Measurements from ENCODE around the gene RAB6C. TPM values are rescaled to one million over a fixed set of nuclear protein-coding genes. Genes with fewer than 3 reads are reported as not detected.
"Not testable (repeated sequence)": the region's sequence is repeated elsewhere in the genome, so short reads cannot be mapped to it uniquely, and the experiment has no call there.

RAB6C gene
- total RNA-seq, 1 donor from 2014 or later = not detected

- not testable (repeated sequence) for DNase-seq (ENCODE audit: low read depth, low spot score)
Measured at GRCh38 chr2:129993151-129993550, 13.7 kb downstream of the RAB6C start.

GRCh38 chr2:129996657-129997237, 17.3 kb downstream of the RAB6C start:
- DNase-seq (ENCODE audit: low read depth, low spot score) = not testable (repeated sequence)

- DNase-seq (ENCODE audit: low read depth, low spot score) = not testable (repeated sequence)
Measured at GRCh38 chr2:129998771-129999170, 19.3 kb downstream of the RAB6C start.

GRCh38 chr2:130005862-130006261, 26.4 kb downstream of the RAB6C start:
- not testable (repeated sequence) for DNase-seq (ENCODE audit: low read depth, low spot score)

- DNase-seq (ENCODE audit: low read depth, low spot score) = not testable (repeated sequence)
Measured at GRCh38 chr2:130016701-130017100, 37.2 kb downstream of the RAB6C start.

GRCh38 chr2:130019402-130019801, 39.9 kb downstream of the RAB6C start:
- DNase-seq (ENCODE audit: low read depth, low spot score) = no peak

GRCh38 chr2:130020069-130020468, 40.6 kb downstream of the RAB6C start:
- DNase-seq (ENCODE audit: low read depth, low spot score) = not testable (repeated sequence)

GRCh38 chr2:130025931-130026330, 46.5 kb downstream of the RAB6C start:
- DNase-seq (ENCODE audit: low read depth, low spot score) = peak; percentile 0

Other genes starting within 250 kb of the RAB6C start
- gene POTEF, start 149.6 kb downstream of the RAB6C start, total RNA-seq = under 0.01 TPM in 1 of 2 replicates, not detected in the other
- gene CCDC74B, start 165.4 kb downstream of the RAB6C start, total RNA-seq = 1.2 and 1.5 TPM in 2 replicates
- 14.8 and 17.2 TPM in 2 replicates for gene SMPD4, start 201.9 kb downstream of the RAB6C start, total RNA-seq
- 92.2 and 215 TPM in 2 replicates for gene MZT2B, start 202.6 kb downstream of the RAB6C start, total RNA-seq
- not detected in 2 replicates for gene TUBA3E, start 218.8 kb downstream of the RAB6C start, total RNA-seq